ENCODE results near the gene BICC1. TPM values are rescaled to one million over a fixed set of nuclear protein-coding genes. Genes with fewer than 3 reads are reported as not detected.

The BICC1 gene, protein sequence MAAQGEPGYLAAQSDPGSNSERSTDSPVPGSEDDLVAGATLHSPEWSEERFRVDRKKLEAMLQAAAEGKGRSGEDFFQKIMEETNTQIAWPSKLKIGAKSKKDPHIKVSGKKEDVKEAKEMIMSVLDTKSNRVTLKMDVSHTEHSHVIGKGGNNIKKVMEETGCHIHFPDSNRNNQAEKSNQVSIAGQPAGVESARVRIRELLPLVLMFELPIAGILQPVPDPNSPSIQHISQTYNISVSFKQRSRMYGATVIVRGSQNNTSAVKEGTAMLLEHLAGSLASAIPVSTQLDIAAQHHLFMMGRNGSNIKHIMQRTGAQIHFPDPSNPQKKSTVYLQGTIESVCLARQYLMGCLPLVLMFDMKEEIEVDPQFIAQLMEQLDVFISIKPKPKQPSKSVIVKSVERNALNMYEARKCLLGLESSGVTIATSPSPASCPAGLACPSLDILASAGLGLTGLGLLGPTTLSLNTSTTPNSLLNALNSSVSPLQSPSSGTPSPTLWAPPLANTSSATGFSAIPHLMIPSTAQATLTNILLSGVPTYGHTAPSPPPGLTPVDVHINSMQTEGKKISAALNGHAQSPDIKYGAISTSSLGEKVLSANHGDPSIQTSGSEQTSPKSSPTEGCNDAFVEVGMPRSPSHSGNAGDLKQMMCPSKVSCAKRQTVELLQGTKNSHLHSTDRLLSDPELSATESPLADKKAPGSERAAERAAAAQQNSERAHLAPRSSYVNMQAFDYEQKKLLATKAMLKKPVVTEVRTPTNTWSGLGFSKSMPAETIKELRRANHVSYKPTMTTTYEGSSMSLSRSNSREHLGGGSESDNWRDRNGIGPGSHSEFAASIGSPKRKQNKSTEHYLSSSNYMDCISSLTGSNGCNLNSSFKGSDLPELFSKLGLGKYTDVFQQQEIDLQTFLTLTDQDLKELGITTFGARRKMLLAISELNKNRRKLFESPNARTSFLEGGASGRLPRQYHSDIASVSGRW
- total RNA-seq, result 0.79 and 2.6 TPM in 2 replicates

GRCh38 chr10:58512491-58513187, at the start of gene BICC1:
Gene BICC1 (plus strand): TSS chr10:58512872. CDS start chr10:58513144, 272 bp downstream.
- DNase-seq, result peak; percentile 5

GRCh38 chr10:58464956-58465355, 47.7 kb upstream of the BICC1 start:
- DNase-seq, result no peak

- DNase-seq, result no peak
Measured at GRCh38 chr10:58465629-58466028, 47.0 kb upstream of the BICC1 start.

GRCh38 chr10:58467931-58468635, 44.6 kb upstream of the BICC1 start:
- DNase-seq, result no peak

DNA sequence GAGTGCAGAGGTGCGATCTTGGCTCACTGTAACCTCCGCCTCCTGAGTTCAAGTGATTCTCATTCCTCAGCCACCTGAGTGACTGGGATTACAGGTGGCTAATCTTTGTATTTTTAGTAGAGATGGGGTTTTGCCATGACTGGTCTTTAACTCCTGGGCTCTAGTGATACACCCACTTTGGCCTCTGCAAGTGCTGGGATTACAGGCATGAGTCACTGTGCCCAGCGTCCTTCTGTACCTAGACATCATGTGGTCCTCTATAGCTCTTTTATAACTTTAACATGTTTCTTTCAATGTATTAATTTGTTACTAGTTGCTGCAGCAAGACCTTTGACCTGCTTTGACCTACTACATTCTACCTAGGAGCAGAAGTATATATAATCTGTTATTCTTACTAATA, 38.7 kb upstream of the BICC1 start:
- DNase-seq, result no peak

DNA sequence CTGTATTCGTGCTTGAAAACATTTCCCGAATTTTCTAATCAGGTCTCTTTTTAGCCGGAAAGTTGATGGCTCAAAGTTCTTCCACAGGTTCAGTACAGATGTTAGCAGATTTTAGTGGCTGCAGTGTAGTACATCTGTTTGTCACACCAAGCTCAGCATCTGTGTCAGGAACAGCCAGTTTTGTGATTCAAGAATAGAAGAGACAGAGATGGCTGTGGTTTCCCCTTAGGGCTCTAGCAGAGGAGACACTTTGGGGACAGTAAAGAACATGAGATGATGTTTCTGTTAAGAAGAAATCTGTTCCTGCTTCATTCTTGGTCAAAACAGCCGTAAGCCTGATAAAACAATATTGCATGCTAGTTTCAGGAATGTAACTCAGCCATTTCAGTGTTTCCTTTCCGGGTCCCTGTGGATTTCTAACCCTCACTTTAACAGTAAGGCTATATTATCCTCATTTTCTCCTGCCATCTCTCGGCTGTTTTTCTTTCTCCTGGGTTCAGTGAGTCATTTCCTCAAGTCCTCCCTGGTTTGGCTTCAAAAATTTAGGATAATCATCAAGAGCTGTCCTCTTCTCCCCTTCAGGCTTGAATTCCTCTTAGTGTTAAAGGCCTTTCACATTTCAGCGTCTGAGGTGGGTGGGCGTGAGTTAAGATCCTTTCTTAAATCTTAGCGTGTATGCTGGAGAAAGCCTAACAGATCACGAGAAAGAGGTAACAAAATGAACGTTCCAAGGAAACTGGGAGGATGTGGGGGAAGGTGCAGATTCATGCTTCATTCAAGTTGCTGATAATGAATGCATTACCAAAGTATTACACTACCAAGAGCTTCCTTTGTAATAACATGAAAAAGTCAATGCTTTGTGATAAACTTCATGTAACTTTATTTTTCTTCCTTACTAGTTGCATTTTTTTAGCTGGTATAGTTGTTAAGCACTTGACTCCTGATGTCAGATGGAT, 37.1 kb upstream of the BICC1 start:
- DNase-seq, result peak; percentile 7

GRCh38 chr10:58477122-58477521, 35.5 kb upstream of the BICC1 start:
- no peak for DNase-seq

- DNase-seq, result no peak
Measured at GRCh38 chr10:58477902-58478301, 34.8 kb upstream of the BICC1 start.

GRCh38 chr10:58479045-58479444, 33.6 kb upstream of the BICC1 start:
- no peak for DNase-seq

GRCh38 chr10:58480321-58480720, 32.4 kb upstream of the BICC1 start:
- DNase-seq, result no peak

GRCh38 chr10:58481569-58482109, 31.0 kb upstream of the BICC1 start:
- no peak for DNase-seq

GRCh38 chr10:58486821-58487220, 25.9 kb upstream of the BICC1 start:
- DNase-seq, result no peak

GRCh38 chr10:58488921-58489320, 23.8 kb upstream of the BICC1 start:
- DNase-seq, result no peak

DNA sequence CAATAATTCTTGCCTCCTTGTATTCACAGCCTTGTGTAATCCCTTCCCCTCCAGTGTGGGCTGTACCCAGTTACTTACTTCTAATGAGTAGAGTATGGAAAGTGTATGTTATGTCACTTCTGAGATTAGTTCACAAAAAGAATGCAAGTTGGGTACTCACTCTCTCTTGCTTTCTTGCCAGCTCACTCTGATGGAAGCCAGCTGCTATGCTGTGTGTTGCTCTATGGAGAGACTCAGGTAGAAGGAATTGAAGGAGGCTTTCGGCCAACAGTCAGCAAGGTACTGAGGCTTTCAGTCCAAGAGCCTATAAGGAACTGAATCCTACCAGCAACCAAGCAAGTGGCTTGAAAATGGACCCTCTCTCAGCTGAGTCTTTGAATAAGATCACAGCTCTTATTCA, 9.7 kb upstream of the BICC1 start:
- DNase-seq, result no peak

- no peak for DNase-seq
Measured at GRCh38 chr10:58508316-58508715, 4.4 kb upstream of the BICC1 start.

DNA sequence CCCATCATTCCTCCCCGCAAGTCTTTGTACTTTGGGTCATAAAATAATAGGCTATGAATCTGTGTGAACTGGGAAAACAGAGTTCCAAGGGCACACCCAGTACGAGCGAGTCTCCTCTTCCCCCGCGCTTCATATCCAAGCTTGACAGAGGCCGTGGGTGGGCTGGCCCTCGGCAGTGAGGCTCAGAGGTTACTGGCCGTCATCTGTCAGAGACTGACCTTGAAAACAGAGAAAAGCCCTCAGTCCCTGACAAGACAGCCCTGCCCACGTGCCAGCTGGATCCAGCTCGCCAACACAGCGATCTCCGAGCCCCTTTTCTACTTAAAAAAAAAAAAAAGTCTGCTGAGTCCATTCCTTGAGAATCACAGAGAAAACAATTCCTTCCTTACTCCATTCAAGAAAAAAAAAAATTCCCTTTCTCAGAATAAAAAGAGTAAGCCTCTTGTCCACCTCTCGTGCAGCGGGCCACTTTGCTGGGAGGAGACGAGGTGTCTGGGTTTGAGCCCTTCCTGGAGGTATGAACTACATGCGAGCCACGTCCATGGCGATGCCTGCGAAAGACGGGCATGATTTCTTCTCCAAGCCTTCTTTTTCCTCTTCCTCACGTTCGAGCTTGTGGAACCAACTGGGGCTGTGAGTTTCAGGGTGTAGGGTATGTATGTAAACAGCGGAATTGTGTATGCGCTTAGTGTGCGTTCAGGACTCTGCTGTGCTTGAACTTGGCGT, 744 bp upstream of the BICC1 start:
- DNase-seq, result no peak

DNA sequence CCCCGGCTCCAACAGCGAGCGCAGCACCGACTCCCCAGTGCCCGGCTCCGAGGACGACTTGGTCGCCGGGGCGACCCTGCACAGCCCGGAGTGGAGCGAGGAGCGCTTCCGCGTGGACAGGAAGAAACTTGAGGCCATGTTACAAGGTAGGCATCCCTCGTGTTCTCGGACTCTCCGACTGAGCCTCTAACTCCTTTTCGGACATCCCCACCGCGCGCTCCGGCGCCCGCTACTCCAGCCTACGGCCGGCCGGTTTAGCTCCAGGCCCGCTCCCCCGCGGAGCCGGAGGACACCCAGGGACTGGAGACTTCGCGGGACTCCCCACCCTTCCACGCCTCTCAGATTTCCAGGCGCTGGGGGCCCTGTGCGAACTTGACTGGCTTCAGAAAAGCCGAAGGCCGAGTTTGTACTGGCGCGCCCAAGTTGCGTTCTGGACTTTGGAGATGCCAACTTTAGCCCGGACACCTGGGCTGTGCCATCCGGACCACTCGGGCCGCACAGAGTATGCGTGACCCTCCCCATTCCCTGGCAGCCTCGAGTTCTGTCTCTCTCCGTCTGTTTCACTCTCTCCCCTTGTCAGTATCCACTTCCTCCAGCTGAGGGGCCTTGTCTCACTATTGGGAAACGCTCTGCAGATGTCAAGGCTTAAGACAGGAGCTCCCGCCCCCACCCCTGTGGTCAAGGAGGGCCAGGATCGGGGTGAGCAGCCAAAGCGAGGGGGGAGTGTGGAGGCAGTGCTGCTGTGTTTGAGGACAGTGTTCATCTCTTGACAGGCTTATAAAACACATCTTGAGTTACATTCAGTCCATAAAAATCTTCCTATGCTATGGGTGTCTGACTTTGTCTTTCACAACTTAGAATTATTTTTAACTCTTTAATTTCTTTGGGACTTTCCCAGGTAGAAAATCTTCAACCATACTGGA, 777 bp downstream of the BICC1 start:
- DNase-seq, result peak; percentile 19

DNA sequence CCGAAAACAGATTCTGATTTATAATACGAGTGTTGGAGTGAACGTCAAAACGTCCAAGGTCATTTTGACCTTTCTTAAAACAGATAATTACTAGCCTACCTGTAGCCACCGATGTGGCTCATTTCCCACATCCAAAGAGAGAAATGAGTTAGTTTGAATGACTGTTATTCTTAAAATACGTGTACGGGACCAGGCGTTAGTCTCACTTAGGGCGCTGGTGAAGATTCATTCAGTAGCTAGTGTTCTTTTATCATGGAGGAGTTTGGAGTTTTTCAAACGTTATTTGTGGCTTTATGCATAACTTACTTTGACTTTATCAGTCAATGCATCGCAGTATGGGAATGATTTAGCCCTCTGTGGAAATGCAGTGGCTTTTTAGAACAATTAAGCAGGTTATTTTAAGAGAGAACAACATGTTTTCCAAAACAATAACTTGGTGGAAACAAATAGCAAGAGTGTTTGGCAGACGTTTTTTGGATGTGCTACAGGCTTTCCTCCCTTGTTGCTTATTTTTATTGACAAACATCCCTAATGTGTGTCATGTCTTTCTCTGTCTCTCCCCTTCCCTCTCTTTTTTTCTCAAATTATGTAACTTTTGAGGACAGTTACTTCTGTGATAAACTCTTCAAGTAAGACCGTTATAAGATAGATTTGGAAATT, 1.6 kb downstream of the BICC1 start:
- no peak for DNase-seq

Data from dermis blood vessel endothelial cell (primary cell).